Activated CD8-positive, alpha-beta memory T cell treated with anti-CD3 and anti-CD28 coated beads for 36 hours (primary cell): ENCODE data around the gene KIF5C. TPM values are rescaled to one million over a fixed set of nuclear protein-coding genes. Genes with fewer than 3 reads are reported as not detected.

Experiments used
- CTCF ChIA-PET: fragments of 350-600 bp; sonication (Branson Sonifier 250); formaldehyde crosslinking; loops from one replicate; lab custom pipeline; 2021; ENCODE audit warnings: antibody characterized with exemption; lab: Charles Lee
- POLR2A ChIA-PET: fragments of 350-600 bp; sonication (Branson Sonifier 250); formaldehyde crosslinking; loops from one replicate; lab custom pipeline; 2021; ENCODE audit warnings: antibody characterized with exemption; lab: Charles Lee
- total RNA-seq, 2 experiments: library from RNA; stranded (reverse); gene quantifications; one replicate each; pipeline ENCODE4 v1.2.3, GENCODE V29; 2021

KIF5C gene
- total RNA-seq, 2 experiments from 2014 or later = 24.3 to 25.4 TPM

- CTCF ChIA-PET = no interaction called here
- POLR2A ChIA-PET = no interaction called here
These were observed 180.7 kb downstream of the KIF5C start for GRCh38 chr2:149055751-149056150.

- ChIA-PET CTCF (no interaction called here), POLR2A (no interaction called here)
These were observed 181.7 kb downstream of the KIF5C start for GRCh38 chr2:149056541-149057255.

- ChIA-PET POLR2A (no interaction called here), CTCF (no interaction called here)
These were observed 182.4 kb downstream of the KIF5C start for GRCh38 chr2:149057401-149057800.

GRCh38 chr2:149058936-149059335 is 183.9 kb downstream of the KIF5C start:
- POLR2A ChIA-PET = no interaction called here
- CTCF ChIA-PET = no interaction called here

- ChIA-PET CTCF (no interaction called here), POLR2A (no interaction called here)
These were observed 184.8 kb downstream of the KIF5C start for GRCh38 chr2:149059822-149060221.

- CTCF ChIA-PET = no interaction called here
These were observed 186.2 kb downstream of the KIF5C start for GRCh38 chr2:149061133-149061745.

GRCh38 chr2:149062531-149062930 is 187.5 kb downstream of the KIF5C start:
- ChIA-PET POLR2A (no interaction called here), CTCF (no interaction called here)

More at GRCh38 chr2:149061133-149061745, 186.2 kb downstream of the KIF5C start:
- POLR2A ChIA-PET = no interaction called here

- CTCF ChIA-PET = no interaction called here
These were observed 188.2 kb downstream of the KIF5C start for GRCh38 chr2:149063177-149063576.

GRCh38 chr2:149064365-149064841 is 189.4 kb downstream of the KIF5C start:
- POLR2A ChIA-PET = no interaction called here
- CTCF ChIA-PET = no interaction called here

More at GRCh38 chr2:149063177-149063576, 188.2 kb downstream of the KIF5C start:
- POLR2A ChIA-PET = no interaction called here

GRCh38 chr2:149064856-149065630 is 190.0 kb downstream of the KIF5C start:
- ChIA-PET CTCF (no interaction called here), POLR2A (no interaction called here)

GRCh38 chr2:149068225-149068995 is 193.4 kb downstream of the KIF5C start:
- ChIA-PET POLR2A (no interaction called here), CTCF (no interaction called here)

GRCh38 chr2:149068996-149069888 is 194.2 kb downstream of the KIF5C start:
- ChIA-PET POLR2A (interaction anchor here (0.6 kb wide), 1 partner anchor 518 kb away, joined by 3 read pairs; no protein-coding TSS in a partner anchor), CTCF (no interaction called here)

- ChIA-PET POLR2A (no interaction called here), CTCF (no interaction called here)
These were observed 195.8 kb downstream of the KIF5C start for GRCh38 chr2:149070681-149071320.

GRCh38 chr2:149075105-149075504 is 200.1 kb downstream of the KIF5C start:
- POLR2A ChIA-PET = no interaction called here
- CTCF ChIA-PET = no interaction called here

- CTCF ChIA-PET = no interaction called here
- POLR2A ChIA-PET = no interaction called here
These were observed 200.8 kb downstream of the KIF5C start for GRCh38 chr2:149075853-149076252.
